Activated CD4-positive, CD25-positive, alpha-beta regulatory T cell treated with anti-CD3 and anti-CD28 coated beads, Interleukin-2, amount 50 U/mL, for 24 hours (primary cell): ENCODE data around the gene CCM2L.

ENCODE experiments used
- ATAC-seq, 2 donors: fragments of 150-1000 bp; cut with Tn5 transposase; one replicate each; pipeline ENCODE4 v1.10.0; 2021; ENCODE audit warnings: mild to moderate bottlenecking in 1 of 2, moderate library complexity in 1 of 2

Gene CCM2L

DNA sequence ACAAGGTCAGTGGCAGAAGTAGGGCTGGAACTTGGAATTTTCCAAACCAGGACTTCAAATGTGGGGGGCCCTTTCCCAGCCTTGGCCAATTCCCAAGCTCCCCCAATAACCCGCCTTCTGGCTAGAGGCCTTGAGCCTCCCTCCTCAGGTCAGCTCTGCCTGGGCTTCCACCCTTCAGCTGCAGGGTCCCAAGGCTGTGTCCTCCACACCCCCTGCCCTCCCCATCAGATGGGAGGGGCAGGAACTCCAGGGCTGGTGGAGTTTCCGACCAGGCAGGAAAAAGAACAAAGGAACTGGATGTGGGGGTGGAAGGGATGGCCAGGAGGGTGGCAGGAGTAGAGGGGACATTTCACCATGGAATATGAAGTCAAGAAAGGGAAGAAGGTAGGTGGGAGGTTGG lies at the start of gene CCM2L:
Gene CCM2L, plus strand, starts transcription at position 338 of the 400 bp plus-strand sequence. Its CDS starts 17 bp downstream, at position 355.
- ATAC-seq: no peak

DNA sequence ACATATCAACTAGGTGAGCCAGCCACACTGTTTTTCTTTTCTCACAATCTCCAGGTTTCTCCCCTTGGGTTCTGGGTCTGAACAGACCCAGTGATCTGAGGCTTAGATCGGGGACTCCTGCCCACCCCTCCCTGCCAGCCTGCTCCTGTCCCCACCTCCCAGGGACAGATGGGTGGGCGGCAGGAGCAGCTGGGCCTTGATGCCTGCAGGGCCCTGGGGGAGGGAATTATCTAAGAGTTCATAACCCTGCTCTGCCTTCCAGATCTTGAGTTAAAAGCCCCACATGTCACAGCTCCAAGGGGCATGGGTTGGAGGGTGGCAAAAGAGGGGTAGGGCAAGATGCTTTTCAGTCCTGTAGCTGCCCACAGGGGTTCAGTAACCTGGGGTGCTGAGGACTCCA lies 47.5 kb upstream of the CCM2L start:
- no peak for ATAC-seq

- no peak for ATAC-seq
Observed at GRCh38 chr20:31963889-31964288, 46.3 kb upstream of the CCM2L start.

DNA sequence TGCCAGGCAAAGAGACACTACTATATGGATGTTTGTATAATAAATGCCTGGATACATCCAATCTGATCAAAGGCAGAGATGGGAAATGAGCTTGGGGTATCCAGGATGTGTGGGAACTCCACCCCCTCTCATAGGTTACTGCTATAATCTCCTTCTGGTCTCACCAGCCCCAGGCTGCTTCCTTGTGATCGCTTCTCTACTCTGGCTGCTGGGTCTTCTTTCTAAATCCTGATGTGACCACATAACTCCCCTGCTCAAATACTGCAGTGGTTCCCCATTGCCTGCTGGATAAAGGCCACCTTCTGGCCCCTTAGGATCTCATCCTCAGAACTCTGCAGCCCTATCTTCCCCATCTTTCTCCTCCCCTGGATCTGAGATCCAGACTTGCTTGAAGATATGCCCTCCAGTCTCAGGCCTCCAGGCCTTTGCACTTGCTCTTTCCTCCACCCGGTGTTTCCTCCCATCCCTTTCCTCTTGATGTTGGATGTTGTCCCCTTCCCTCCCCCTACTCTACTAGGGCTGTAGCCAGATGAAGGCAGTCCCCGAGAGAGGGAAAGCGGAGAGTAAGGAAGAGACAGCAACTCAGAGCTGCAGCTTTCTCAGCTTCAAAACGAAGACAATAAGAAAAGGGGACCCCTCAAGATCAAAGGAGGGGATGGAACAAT lies 43.1 kb upstream of the CCM2L start:
- no peak for ATAC-seq

DNA sequence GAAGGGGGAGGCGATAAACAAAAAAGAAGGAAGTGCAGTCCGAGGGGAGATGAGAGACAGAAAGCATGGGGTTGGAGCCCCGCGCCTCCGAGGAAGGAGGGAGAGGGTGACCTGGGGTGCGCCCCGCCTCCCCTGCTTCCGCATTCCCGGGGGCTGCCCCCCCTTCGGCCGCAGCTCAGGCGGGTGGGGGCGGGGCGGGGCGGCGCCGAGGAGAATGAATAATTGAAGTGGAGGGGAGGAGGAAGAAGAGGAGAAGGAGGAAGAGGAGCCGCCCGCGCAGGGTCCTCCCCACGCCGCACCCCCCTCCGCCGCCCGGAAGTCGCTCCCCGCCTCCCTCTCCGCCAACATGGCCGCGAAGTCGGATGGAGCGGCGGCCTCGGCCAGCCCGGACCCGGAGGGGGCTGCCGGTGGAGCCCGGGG lies 42.4 kb upstream of the CCM2L start, which contains the start of gene XKR7:
Gene XKR7, plus strand, starts transcription at position 322 of the 420 bp plus-strand sequence. Its CDS starts 25 bp downstream, at position 347.
- peak in 1 of 2 donors; percentile 13 for ATAC-seq

DNA sequence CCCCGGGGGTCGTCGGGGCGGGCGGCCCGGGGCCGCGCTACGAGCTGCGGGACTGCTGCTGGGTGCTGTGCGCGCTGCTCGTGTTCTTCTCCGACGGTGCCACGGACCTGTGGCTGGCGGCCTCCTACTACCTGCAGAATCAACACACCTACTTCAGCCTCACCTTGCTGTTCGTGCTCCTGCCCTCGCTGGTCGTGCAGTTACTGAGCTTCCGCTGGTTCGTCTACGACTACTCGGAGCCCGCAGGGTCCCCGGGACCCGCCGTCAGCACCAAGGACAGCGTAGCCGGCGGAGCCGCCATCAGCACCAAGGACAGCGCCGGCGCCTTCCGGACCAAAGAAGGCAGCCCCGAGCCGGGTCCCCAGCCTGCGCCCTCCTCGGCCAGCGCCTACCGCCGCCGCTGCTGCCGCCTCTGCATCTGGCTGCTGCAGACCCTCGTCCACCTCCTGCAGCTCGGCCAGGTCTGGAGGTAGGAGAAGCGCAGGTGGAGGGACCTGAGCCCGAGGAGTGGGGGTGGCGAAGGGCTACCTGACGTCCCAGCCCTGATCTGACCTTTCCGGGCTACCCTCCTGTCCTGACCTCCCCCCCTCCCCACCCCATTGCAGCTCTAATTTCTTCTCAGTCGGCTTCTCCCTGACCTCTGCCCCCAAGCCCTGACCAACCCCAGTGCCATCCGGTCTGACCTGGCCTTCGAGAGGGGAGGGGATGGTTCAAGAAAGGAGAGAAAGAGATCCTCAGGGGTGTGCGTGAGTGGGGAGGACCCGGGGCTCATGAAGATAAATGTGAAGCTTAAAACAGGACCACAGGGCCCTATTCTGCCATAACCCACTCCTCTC lies 41.7 kb upstream of the CCM2L start:
- peak; percentile 79 to 83 for ATAC-seq

DNA sequence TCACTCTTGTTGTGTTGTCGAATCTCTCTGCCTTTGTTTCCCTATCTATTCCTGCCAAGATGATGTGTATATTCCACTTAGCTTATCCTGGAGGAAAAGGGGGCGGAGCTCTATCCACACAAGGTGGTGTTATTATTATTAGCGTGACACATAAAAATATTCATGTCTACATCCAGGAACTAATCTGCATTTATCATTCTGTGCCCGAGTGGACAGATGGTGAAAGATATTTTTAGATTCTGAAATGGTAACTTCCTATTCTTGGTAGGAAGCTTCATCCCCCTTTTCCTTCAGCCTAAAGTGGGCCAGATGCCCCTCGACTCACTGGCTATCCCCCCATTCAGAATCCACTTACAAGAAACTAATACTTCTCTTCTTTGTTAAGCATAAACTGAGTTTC lies 40.2 kb upstream of the CCM2L start:
- no peak for ATAC-seq

DNA sequence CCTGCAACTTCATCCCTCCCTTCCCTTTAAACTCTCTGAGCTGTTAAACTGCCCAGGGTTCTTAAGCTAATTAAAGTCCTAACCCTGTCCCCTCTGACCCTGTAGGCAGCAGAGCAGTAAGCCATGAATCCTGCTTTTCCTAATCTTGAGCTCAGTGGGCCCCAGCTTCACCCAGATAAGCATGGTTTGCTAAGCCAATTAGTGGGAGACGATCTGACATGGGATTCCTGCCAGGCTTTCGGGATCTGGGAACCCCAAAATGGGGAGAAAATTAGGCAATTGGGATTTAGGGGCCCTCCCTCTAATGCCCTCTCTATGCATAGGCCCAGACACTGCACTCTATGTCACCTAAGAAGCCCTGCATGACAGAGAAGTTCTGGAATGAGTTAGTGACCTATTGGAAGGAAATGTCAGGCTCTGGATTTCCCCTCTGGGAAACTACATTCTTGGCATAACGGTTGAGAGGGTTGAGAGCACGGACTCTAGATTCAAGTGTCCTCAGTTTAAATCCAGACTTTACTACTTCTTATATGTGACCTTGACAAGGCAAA lies 37.7 kb upstream of the CCM2L start:
- ATAC-seq: no peak

DNA sequence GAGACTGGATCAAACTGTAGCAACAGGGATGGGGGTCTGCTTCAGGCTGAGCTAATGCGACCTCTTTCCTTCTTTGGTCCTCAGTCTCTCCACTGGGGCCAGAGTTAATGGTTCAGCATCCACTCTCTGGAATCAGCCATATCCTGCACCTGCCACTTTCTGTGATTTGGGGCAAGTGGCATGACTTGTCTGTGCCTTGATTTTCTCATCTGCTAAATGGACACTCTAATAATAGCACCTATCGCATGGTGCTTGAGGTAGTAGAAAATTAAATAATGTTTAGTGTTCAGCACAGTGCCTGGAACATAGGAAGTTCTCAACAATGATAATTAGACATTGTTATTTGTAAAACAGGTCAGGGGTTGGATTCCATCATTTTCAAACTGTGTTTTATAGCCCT lies 35.9 kb upstream of the CCM2L start:
- ATAC-seq: no peak

GRCh38 chr20:31974951-31975487 lies 35.2 kb upstream of the CCM2L start:
- no peak for ATAC-seq

GRCh38 chr20:31975874-31976273 lies 34.4 kb upstream of the CCM2L start:
- no peak for ATAC-seq

DNA sequence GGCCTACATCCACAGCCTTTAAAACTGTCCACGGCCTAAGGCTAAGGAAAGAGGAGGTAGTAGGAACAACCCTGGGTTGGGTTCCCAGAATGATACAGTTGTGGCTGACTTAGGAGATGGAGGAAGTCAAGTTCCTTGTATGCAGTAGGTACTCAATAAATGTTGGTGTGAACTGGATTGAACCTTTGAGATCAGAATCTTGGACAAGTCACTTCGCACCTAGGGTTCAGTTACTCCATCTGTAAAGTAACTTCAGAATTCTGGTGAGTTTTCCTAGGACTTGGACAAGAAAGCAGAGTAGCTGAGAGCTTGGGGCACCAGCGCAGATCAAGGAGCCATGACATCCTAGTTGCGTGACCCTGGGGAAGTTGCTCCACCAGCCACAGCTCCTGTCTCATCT lies 33.2 kb upstream of the CCM2L start:
- no peak for ATAC-seq

GRCh38 chr20:31979713-31980426 lies 30.4 kb upstream of the CCM2L start:
- no peak for ATAC-seq

GRCh38 chr20:31981784-31982183 lies 28.5 kb upstream of the CCM2L start:
- no peak for ATAC-seq

DNA sequence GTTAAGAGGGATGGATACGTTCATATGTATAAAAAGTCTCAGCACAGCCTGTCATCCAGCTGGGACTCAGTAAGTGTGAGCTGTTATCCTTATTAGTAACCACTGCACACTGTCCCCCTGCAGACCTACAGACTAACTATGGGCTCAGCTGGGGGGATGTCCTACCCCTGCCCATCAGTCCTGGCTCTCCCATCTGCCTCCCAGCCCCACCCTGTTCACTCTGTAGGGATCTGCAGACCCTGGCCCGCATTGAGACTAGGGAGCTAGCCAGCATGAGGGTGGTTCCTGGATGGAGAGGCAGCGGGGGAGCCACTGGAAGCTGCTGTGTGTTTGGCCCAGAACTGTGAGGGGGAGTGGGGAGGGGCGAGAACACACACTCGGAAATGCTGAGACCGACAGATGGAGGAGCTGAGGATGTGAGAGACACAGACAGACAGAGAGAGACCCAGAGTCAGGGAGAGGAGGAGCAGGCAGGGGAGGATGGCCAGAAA lies 25.2 kb upstream of the CCM2L start:
- ATAC-seq: no peak

DNA sequence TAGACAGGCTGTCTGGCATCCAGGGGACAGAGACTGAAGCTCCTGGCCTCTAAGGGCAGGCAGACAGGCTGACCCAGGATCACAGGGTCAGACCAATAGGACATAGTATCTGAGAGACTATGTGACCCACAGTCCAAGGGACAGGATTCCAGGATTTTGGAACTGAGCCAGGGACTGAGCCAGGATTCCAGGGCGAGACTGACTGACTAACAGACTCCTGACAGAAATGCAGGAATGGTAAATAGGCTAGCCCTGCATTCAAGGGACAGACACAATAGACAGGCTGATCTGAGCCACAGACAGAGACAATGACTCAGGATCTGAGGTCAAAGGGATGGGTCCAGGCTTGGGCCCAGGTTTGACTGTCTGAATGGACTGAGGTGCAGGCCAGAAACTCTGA lies 22.5 kb upstream of the CCM2L start:
- no peak for ATAC-seq

DNA sequence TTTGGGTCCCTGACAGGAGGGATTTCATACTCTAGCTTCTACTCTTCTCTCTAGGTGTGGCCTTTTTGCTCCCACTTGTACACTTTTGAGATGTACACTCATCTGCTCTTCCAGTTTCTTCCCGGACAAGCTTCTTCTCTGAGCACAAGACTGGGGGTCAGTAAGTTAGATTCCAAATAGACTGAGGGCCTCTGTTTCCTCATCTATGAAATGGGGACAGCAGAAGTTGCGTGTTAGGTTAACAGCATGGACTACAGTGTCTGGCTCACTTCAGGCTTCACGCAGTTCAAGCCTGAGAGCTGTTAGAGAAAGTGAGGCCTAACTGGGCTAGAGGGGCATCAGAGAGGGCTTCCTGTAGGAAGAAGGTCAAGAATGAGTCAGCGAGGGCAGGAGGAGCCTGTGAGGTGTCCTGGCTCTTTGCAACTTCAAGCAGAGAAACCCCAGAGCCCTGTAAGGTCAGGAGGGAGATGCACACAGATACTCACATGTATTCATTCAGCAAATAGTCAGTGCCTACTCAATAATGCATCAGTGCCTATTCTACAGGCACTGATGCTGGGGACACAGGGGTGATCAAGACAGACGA lies 21.7 kb upstream of the CCM2L start:
- ATAC-seq: no peak

DNA sequence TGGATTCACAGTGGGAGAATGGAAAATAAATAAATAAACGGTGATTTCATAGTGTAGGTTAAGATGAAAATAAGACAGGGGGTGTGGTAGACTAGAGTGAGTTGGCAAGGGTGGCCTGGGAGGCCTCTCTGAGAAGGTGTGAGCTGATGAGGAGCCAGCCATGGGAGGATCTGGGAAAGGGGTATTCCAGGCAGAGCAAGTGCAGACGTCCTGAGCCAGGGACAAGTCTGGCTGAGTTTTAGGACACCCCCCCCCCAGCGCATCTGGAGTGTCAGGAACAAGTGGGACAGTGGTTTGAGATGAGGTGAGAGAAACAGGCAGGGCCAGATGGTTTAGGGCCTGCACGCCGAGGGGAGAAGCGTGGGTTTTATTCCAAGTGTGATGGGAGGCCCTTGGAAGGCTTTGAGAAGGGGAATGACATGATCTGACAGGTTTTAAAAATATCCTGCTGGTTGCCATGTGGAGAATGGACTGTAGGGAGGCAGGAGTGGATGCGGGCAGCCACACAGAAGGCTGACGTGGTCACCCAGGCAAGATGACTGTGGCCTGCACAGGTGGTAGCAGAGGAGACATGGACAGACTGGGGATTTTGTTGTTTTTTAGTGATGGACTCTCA lies 21.1 kb upstream of the CCM2L start:
- no peak for ATAC-seq

GRCh38 chr20:31990641-31991338 lies 19.4 kb upstream of the CCM2L start:
- no peak for ATAC-seq

DNA sequence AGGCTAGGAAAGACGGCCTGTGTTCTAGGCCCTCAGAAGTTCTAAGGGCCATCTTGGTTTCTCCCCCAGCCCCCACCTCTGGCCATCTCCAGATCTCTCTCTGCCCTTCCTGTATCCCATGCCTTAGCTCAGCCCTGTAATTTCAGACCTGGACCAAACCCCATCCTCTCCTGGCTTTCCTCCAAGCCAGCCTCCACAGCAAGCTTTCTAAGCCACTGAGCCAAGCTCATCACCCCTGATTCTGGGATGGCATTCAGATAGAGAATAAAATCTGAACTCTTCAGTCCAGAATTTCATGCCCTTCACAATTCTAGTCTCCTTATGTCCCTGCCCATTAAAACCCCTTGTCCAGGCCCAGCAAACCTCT lies 18.9 kb upstream of the CCM2L start:
- ATAC-seq: no peak

DNA sequence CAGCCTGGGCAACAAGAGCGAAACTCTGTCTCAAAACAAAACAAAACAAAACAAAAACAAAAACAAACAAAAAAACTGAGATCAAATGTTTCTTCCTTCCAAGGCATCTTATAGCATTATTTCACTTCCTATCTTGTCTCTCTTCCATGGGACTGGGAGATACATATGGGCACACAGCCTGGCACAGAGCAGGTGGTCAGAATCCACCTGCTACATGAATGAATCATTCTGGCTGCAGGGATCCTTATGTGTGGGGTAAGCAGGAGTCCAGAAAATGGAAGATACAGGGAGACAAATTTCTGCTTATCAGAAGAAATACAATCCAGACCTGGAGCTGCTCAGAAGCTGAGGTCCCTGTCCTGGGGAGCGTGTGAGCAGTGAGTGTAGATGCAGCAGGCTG lies 18.2 kb upstream of the CCM2L start:
- no peak for ATAC-seq
